GM12872 (cell line): ENCODE results near the gene NDUFA11.

ENCODE experiments used
- TF ChIP-seq, protein P1 (sequence below): IDR thresholded peaks from 3 replicates; pipeline ENCODE4 v1.5.1; 2011; ENCODE audit warnings: low read depth, mild to moderate bottlenecking, low read length, moderate library complexity; ENCODE audit not compliant: insufficient read depth

Gene NDUFA11

GRCh38 chr19:5904352-5905113 is 943 bp upstream of the NDUFA11 start, which contains the start of gene VMAC:
Gene VMAC (plus strand): TSS chr19:5904872. CDS start chr19:5904891, 19 bp downstream.
- TF ChIP-seq, protein P1, sequence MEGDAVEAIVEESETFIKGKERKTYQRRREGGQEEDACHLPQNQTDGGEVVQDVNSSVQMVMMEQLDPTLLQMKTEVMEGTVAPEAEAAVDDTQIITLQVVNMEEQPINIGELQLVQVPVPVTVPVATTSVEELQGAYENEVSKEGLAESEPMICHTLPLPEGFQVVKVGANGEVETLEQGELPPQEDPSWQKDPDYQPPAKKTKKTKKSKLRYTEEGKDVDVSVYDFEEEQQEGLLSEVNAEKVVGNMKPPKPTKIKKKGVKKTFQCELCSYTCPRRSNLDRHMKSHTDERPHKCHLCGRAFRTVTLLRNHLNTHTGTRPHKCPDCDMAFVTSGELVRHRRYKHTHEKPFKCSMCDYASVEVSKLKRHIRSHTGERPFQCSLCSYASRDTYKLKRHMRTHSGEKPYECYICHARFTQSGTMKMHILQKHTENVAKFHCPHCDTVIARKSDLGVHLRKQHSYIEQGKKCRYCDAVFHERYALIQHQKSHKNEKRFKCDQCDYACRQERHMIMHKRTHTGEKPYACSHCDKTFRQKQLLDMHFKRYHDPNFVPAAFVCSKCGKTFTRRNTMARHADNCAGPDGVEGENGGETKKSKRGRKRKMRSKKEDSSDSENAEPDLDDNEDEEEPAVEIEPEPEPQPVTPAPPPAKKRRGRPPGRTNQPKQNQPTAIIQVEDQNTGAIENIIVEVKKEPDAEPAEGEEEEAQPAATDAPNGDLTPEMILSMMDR, result no peak

GRCh38 chr19:5903056-5903623 is 450 bp downstream of the NDUFA11 start:
- TF ChIP-seq, protein P1, result no peak

GRCh38 chr19:5900976-5901375 is 2.6 kb downstream of the NDUFA11 start:
- TF ChIP-seq, protein P1, result no peak

GRCh38 chr19:5899728-5900526 is 3.7 kb downstream of the NDUFA11 start:
- TF ChIP-seq, protein P1, result no peak

- TF ChIP-seq, protein P1, result no peak; the same call in 2 of the 3 replicates
Observed at GRCh38 chr19:5897189-5897969, 6.2 kb downstream of the NDUFA11 start.

DNA sequence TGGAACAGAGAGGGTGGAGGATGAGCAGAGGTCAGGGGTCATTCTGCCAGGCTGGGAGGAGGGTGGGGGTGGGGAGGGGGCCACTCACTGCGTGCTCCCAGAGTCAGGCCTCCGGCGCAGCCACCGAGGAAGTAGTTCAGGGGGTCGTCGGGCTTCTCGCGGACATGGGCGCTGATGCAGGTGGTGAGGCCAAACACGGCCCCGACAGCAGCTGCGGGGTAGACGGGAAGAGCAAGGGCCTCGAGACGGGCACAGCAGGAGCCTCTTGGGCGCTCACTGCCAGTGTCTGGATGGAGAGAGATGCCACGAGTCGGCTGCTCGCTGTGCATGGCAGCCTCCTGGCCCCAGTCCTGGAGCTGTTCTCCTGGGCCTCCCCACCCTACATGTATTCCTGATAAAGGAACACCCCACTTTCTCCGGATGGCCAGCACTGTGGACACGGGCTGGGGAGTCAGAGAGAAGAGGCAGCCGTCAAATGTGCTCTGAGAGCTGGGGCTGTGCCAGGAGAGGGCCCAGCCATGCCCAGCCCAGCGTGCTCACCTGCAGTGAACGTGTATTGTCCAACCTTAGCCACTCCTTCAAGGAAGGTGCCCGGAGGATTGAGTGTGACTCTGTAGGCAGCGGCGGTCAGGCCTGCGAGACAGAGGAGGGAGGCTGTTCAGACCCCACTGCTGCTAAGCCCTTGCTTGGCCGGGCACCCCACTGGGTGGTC is 7.1 kb downstream of the NDUFA11 start:
- TF ChIP-seq, protein P1, result no peak
